IPS-15b (cell line): ENCODE measurements around the gene FAM9B.

Experiments
- H3K27me3 ChIP-seq: one replicate; pipeline ENCODE4 v1.6.1; 2013; ENCODE audit warnings: low read length; ENCODE audit not compliant: control insufficient read depth, insufficient read depth
- H3K36me3 ChIP-seq: one replicate; pipeline ENCODE4 v1.6.1; 2013; ENCODE audit warnings: low read length; ENCODE audit not compliant: control insufficient read depth, insufficient read depth
- H3K4me1 ChIP-seq: one replicate; pipeline ENCODE4 v1.6.1; 2013; ENCODE audit warnings: mild to moderate bottlenecking, low read length; ENCODE audit not compliant: control insufficient read depth, insufficient read depth
- H3K4me3 ChIP-seq: one replicate; pipeline ENCODE4 v1.5.1; 2013; ENCODE audit warnings: low read depth, low read length
- H3K9ac ChIP-seq: one replicate; pipeline ENCODE4 v1.6.1; 2013; ENCODE audit warnings: low read depth, mild to moderate bottlenecking, low read length
- H3K9me3 ChIP-seq: one replicate; pipeline ENCODE4 v1.6.1; 2013; ENCODE audit warnings: mild to moderate bottlenecking, low read length; ENCODE audit not compliant: control insufficient read depth, insufficient read depth

FAM9B gene

DNA sequence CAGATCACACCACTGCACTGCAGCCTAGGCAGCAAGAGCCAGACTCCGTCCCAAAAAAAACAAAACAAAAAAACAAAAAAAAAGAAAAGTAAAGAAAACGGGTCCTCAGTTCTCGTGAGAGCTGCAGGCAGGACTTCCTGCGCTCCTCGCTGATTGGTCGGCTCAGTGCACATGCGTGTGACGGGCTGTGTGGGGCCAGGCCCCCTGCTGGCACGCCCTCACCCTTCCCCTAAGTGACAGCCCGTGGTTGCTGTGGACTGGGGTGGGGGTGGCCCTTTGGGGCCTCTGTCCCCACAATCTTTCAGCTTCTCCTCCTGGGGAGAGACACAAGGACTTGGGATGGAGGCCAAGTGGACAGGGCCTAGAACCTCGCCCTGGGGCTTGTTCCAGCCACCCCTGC, at the start of gene FAM9B:
Gene FAM9B (minus strand): TSS at position 139 of the 400 bp plus-strand sequence. CDS start 1,141 bp downstream, outside the sequence.
- H3K4me3 ChIP-seq, result no peak within 1 kb of the TSS
- H3K27me3 ChIP-seq, result no peaks in the 10 kb centered on the region
- H3K36me3 ChIP-seq, result no peaks in the 10 kb centered on the region
- H3K9ac ChIP-seq, result no peak within 1 kb of the TSS
- H3K4me1 ChIP-seq, result no peaks in the 10 kb centered on the region
- no peaks in the 10 kb centered on the region for H3K9me3 ChIP-seq

DNA sequence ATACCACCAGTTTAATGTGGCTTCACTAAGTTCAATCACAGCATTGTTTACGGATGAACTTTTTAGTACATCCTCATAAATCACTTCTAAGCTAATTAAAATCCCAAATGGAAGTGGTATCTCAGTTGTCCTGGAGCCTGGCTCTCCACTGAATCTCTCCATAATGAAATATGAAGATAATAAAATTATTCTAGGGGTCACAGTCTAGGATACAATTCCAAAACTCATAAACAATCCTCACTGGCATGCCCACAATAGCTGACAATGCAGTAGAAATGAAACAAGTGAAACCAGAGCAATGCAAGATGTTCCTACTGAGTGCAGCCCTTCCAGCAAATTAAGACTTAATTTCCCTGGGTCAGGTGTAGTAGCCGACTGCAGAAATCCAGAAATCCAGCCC, 47.3 kb upstream of the FAM9B start:
- H3K9me3 ChIP-seq, result peaks cover 6% of the 10 kb centered on the region
- no peaks in the 10 kb centered on the region for H3K36me3 ChIP-seq
- no peaks in the 10 kb centered on the region for H3K27me3 ChIP-seq
- H3K4me3 ChIP-seq, result no peak overlapping the region
- no peak overlapping the region for H3K9ac ChIP-seq
- H3K4me1 ChIP-seq, result no peaks in the 10 kb centered on the region

DNA sequence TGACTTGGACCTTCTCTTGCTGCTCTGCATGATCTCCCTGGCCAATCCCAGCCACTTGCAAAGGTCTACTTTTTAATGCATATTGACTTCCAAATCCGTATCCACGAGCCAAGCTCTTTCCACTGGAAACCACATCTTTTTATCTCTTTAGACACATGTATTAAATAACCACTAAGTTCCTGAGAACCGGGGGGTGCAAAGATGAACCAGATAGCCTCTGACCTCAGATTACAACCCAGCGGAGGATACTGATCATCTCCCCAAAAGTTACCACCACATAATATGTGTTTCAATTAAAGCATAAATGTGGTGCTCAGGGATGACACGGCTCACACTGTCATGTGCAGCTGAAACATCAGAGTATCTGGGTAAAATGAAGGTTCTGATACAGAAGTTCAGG, 40.4 kb upstream of the FAM9B start:
- H3K36me3 ChIP-seq, result no peaks in the 10 kb centered on the region
- H3K4me1 ChIP-seq, result no peaks in the 10 kb centered on the region
- no peak overlapping the region for H3K4me3 ChIP-seq
- no peaks in the 10 kb centered on the region for H3K27me3 ChIP-seq
- no peak overlapping the region for H3K9ac ChIP-seq
- no peaks in the 10 kb centered on the region for H3K9me3 ChIP-seq

DNA sequence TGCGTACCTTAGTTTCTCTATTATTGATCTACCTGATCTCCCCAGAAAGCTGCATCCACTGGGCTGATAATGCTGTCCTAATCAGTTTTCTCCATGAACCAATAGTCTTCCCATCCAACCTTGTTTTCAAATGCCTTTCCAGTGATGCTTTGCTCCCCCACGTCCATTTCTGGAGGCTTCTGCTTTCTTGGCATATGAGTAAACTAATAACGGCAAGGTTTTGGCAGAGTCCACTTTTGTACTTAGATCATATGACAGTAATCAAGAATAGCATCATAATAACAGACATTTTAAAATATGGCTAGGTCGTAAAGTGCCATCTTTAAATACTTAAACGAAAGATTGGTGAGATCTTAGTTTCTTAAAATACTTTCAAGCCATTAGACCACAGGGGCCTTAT, 38.4 kb upstream of the FAM9B start:
- no peaks in the 10 kb centered on the region for H3K36me3 ChIP-seq
- H3K4me3 ChIP-seq, result no peak overlapping the region
- H3K9me3 ChIP-seq, result no peaks in the 10 kb centered on the region
- no peaks in the 10 kb centered on the region for H3K27me3 ChIP-seq
- no peak overlapping the region for H3K9ac ChIP-seq
- no peaks in the 10 kb centered on the region for H3K4me1 ChIP-seq

DNA sequence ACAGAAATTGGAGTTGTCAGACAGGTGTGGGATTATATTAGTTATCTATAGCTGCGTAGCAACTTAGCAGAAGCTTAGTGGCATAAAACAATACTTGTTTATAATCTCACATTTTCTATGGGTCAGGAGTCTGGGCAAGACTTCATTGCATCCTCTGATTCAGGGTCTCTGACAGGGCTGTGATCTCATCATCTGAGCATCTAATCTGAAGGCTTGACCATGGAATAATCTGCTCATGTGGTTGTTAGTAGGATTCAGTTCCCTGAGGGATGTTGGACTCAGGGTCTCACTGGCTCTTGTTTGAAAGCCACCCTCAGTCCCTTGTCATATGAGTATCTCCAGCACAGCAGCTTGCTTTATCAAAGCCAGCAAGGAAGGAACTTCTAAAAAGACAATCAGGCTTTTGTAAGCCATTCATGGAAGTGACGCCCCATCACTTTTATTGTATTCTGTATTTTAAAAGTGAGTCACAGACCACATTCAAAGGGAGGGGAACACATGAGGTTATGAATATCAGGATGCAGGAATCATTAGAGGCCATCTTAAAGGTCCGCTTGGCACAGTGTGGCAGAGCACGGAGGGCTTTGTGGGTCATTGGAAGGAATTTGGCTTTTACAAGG, 37.2 kb upstream of the FAM9B start:
- H3K9me3 ChIP-seq, result no peaks in the 10 kb centered on the region
- H3K36me3 ChIP-seq, result no peaks in the 10 kb centered on the region
- no peaks in the 10 kb centered on the region for H3K27me3 ChIP-seq
- no peak overlapping the region for H3K4me3 ChIP-seq
- H3K9ac ChIP-seq, result no peak overlapping the region
- H3K4me1 ChIP-seq, result no peaks in the 10 kb centered on the region

DNA sequence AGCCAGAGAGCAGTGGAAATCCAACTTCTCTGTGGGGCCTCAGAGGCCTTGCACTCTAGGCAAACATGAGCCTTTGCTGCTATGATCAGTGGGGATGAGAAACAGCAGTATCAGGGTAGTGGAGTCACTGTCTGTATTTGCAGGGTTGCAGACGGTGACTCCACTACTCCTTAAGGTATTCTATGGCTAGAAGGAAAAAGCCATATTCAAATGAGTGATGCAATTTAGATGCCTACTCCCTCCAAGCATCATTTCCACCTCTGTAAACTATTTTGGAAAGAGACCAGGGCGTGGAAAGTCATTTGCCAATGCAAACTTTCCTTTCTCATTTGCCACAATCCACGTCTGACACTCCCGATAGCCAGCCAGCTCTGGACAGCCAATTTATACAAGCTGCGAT, 35.6 kb upstream of the FAM9B start:
- Histone ChIP-seq H3K4me3 (no peak overlapping the region), H3K9me3 (no peaks in the 10 kb centered on the region), H3K4me1 (no peaks in the 10 kb centered on the region), H3K36me3 (no peaks in the 10 kb centered on the region), H3K27me3 (no peaks in the 10 kb centered on the region), H3K9ac (no peak overlapping the region)

DNA sequence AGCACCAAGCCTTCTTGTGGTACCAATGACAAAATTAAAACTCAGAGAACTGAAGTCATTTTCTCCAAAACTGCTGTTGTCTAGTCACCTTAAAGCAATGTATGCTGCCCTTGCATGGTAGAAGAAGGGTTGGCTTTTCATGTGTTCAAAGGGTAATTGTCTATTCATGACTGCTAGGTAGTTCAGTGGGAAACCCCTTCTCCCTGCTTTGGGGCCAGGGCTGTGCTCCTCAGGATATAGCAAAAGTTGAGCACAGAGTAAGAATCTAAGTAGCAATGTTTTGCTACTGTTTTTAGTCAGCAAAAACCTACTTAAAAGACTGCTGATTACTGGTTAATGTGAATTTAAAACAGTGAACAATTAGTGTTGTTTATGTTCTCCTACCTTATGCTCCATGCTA, 30.8 kb upstream of the FAM9B start:
- no peaks in the 10 kb centered on the region for H3K4me1 ChIP-seq
- no peaks in the 10 kb centered on the region for H3K36me3 ChIP-seq
- H3K9ac ChIP-seq, result no peak overlapping the region
- no peak overlapping the region for H3K4me3 ChIP-seq
- no peaks in the 10 kb centered on the region for H3K27me3 ChIP-seq
- no peaks in the 10 kb centered on the region for H3K9me3 ChIP-seq

DNA sequence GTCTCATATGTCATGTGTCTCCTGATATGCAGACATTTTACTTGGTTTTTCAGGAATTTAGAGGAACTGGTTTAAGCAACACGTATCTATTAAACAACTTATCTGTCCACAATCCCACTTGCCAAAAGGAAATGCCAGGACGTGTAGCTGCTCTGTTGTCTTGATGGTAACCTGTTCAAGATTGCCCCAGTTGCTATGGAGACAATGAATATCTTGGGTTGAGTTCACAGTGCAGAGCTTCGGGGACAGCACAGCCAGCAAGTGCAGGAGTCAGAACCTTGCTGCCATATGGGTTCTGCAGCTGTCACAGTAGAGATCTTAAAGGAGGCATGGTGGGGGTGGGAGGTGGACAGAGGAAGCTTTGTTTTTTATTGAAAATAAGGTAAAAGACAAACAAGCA, 28.7 kb upstream of the FAM9B start:
- no peaks in the 10 kb centered on the region for H3K9me3 ChIP-seq
- no peaks in the 10 kb centered on the region for H3K4me1 ChIP-seq
- no peak overlapping the region for H3K9ac ChIP-seq
- no peak overlapping the region for H3K4me3 ChIP-seq
- H3K36me3 ChIP-seq, result no peaks in the 10 kb centered on the region
- no peaks in the 10 kb centered on the region for H3K27me3 ChIP-seq

DNA sequence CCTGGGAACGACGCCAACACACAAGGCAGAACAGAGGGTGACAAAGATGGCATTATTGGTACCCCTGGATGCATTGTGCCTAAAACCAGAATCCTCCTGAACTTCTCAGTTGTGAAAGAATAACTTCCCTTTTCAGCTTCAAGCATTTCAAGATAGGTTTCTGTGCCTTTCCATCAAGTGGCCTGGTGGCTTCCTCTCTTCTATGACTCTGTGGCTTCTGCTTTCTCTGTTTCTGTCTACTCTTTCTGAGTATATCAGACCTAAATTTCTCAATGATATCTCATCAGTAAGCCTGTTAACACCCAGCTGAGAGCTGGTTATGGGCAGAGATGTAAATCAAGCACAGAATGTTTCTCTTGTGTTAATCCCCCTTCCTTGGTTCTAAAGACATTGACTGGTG, 21.4 kb upstream of the FAM9B start:
- Histone ChIP-seq H3K9ac (no peak overlapping the region), H3K4me1 (no peaks in the 10 kb centered on the region), H3K27me3 (no peaks in the 10 kb centered on the region), H3K9me3 (no peaks in the 10 kb centered on the region), H3K4me3 (no peak overlapping the region), H3K36me3 (no peaks in the 10 kb centered on the region)

DNA sequence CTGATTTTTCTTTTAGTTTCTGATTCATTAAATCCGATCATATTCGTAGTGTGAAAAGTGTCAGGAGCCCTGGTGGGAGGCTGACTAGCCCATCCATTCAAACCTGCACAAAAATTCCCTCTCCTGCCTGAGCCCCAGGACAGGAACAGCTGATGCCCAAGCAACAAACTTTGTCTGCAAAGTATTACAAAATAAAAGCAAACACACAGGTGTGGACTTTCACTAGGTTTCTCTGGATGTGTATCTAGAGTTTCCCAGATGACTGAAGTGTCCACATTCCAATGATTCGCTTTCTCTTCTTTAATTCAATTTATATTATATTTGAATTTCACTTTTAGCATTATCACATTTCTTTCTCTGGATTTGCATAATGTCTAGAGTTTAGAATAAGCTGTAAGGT, 18.2 kb upstream of the FAM9B start:
- Histone ChIP-seq H3K27me3 (no peaks in the 10 kb centered on the region), H3K36me3 (no peaks in the 10 kb centered on the region), H3K4me3 (no peak overlapping the region), H3K9me3 (no peaks in the 10 kb centered on the region), H3K4me1 (no peaks in the 10 kb centered on the region), H3K9ac (no peak overlapping the region)

DNA sequence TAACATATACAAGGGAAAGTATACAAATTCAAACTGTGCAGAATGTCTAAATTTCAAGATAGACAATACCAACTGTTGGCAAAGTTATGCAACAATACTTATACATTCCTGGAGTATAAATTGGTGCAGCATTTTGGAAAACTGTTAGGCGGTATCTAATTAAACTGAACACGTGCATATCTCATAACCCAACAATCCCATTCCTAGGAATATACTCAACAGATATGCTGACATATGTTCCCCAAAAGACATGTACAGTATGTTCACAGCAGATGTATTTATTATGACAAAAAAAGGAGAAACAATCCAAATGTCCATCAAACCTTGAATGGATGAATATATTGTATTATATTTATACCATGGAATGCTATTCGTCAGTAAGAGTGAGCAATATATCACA, 16.4 kb upstream of the FAM9B start:
- no peaks in the 10 kb centered on the region for H3K4me1 ChIP-seq
- no peaks in the 10 kb centered on the region for H3K27me3 ChIP-seq
- H3K9me3 ChIP-seq, result no peaks in the 10 kb centered on the region
- H3K4me3 ChIP-seq, result no peak overlapping the region
- no peaks in the 10 kb centered on the region for H3K36me3 ChIP-seq
- no peak overlapping the region for H3K9ac ChIP-seq

DNA sequence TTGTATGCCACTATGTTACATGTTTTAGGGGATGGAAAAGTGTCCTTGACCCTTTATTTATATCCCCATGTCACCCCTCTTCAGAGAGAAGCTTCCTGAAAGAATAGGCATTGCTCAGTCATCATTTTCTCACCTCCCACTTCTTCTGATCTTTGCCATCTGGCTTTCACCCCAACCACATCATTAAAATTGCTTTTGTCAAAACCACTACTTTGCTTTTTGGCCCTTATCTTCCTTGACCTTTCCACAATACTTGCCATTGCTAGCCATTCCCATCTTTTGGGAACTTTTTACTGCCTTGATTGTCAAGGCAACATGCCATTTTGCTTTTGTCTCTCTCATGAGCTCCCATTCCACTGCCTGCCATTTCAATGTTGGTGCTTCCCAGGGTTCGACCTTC, 14.9 kb upstream of the FAM9B start:
- Histone ChIP-seq H3K36me3 (no peaks in the 10 kb centered on the region), H3K9me3 (no peaks in the 10 kb centered on the region), H3K4me3 (no peak overlapping the region), H3K9ac (no peak overlapping the region), H3K27me3 (no peaks in the 10 kb centered on the region), H3K4me1 (no peaks in the 10 kb centered on the region)
